ENCODE measurements around the gene ABCG1.

DNA sequence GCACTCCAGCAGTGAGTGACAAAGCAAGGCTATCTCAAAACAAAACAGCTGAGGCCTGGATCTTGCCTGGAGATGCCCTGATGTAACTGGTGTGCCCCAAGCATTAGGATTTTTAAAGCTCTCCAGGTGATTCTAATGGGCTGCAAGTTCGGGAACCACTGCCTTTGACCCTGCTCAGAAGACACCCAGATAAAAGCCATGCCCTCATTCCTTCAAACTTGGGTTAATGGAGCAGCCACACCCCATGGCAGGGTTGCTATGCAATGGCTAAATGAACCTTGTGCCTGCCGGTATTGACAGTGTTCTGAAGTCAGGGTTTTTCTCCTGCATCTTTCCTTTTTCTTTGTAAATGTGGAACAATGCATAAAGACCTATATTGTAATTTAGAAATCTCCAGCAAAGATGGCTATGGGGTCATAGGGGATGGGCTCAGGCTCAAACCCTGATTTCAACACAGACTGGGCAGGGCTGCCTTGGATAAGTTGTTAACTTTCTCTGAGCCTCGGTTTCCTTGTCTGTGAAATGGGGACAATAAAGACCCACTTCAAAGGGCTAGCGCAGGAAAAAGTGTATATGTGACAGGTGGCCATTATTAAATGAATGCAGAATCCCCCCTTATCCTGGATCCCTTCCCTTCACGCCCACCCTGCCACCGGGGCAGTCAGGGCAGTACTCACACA lies 95.8 kb downstream of the ABCG1 start:
- TF ChIP-seq EZH2 (IDR thresholded peaks at IDR 0.05; ENCODE audit: borderline replicate concordance) (no peak), EZH2phosphoT487 (IDR thresholded peaks at IDR 0.05; ENCODE audit: low read depth, severe bottlenecking, unreplicated experiment) (no peak)
- TF ChIP-seq, protein P1, sequence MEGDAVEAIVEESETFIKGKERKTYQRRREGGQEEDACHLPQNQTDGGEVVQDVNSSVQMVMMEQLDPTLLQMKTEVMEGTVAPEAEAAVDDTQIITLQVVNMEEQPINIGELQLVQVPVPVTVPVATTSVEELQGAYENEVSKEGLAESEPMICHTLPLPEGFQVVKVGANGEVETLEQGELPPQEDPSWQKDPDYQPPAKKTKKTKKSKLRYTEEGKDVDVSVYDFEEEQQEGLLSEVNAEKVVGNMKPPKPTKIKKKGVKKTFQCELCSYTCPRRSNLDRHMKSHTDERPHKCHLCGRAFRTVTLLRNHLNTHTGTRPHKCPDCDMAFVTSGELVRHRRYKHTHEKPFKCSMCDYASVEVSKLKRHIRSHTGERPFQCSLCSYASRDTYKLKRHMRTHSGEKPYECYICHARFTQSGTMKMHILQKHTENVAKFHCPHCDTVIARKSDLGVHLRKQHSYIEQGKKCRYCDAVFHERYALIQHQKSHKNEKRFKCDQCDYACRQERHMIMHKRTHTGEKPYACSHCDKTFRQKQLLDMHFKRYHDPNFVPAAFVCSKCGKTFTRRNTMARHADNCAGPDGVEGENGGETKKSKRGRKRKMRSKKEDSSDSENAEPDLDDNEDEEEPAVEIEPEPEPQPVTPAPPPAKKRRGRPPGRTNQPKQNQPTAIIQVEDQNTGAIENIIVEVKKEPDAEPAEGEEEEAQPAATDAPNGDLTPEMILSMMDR (IDR thresholded peaks at IDR 0.05; ENCODE audit: poor library complexity): no peak
